Daoy (cell line): ENCODE results near the gene POLR3C. TPM values are rescaled to one million over a fixed set of nuclear protein-coding genes. Genes with fewer than 3 reads are reported as not detected.
A peak's percentile ranks its signal among the peaks of the same experiment; 100 is the strongest.

Experiments
- DNase-seq: peaks from one replicate; pipeline ENCODE4 v3.0.0-alpha.2; 2015; ENCODE audit warnings: low read depth
- total RNA-seq: library from RNA; depleted of rRNA; stranded (reverse); fragments of >200 nt; shearing (Covaris generic); gene quantifications from 2 replicates; pipeline ENCODE4 v1.2.3, GENCODE V29; 2014

The POLR3C gene
- total RNA-seq, 1 experiment from 2014 or later = 69.7 TPM

DNA sequence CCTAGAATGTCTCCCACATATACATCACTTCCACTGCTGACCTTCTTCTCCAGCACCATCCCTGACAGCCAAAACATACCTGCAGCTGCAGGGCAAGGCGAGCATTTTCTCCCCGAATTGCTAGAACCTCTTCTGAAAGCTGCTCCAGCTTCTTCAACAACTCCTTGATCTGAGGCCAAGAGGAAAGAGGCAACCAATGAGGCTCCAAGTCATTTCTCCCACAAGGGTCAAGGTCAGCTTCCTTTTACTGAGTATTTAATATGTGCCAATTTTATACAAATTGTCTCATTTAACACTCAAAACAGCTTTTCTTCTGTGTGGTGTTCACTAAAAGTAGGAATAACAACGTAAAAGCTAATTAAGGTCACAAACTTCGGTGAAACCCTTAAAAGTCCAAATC is 44.2 kb downstream of the POLR3C start:
- no peak for DNase-seq

- DNase-seq = no peak
These were observed 48.3 kb downstream of the POLR3C start for GRCh38 chr1:145871994-145872924.

DNA sequence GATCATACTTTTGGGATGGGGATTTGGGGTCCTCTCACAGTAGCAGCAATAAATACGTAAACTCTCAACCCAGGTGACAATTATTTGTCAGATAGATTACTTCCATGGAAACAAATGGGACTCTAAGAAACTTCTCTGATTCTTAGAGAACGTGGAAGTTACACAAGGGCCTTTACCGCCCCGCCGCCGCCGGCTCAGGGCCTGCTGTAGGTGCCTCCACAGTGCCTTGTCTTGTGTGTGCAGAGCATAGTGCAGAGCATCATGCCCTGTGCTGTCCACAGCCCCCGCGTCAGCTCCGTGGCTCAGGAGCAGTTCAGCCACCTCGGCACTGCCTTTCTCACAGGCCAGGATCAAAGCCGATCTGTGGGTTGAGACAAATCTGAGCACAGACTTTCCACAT is 50.6 kb downstream of the POLR3C start:
- DNase-seq = no peak

DNA sequence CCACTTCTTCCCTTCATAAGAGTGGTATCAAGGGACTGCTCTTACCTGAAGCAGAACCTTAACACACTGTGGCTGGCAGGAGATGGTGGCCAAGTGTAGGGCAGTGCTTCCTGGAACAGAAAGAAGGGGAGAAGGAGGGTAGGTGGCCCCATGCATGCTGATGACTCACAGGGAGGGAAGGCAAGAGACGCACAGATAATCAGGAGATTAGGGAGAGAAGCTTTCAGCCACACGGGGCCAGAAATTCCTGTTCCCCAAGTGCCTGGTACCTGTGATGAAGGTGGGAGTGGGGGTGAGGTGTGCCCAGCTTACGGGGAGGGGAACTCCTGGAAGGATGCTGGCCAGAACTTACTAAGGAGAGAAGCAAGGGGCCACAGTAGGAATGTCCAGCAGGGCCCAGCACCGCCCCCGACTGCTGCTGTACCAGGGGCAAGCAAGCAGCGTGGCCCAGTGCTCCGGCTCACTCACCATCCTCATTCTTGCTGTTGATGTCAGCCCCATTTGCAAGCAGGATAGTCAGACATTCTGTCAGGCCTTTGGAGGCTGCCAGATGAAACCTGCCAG is 54.0 kb downstream of the POLR3C start:
- peak; percentile 27 for DNase-seq

DNA sequence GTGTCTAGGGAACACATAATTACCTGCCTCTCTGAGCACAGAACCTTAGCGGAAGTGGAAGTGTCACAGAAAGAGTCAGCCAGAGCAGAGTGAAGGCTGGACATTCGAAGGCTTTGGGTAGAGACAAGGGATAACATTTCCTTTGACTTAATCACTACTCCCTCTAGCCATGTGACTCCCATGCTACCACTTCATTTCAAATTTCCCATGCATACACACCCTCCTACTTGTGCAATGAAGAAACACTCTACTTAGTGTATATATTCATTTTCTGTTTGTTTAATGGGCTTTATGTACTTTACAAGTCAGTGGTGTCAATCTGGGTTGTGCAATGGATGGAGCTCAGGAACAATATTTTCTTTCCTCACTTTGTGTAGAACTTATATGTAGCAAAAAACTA is 54.7 kb downstream of the POLR3C start:
- DNase-seq = no peak

DNA sequence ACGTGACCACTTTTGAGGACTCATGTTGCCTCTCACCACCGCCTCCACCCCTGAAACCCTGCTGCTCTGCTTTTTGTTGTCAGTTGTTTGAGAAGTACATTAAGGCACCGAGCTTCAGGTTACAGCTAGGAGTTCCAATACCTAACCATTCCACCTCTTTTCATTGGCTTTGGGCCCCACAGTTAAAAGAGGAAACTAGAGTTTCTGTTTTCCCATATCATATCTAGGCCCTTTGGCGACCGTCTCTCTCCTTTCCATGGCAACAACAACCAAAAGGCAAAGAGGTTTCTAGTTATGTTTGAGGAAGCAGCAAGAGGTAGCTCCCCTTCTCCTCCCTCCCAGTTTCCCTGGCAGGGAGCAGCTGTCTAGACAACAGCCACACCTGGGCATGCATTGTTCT is 55.8 kb downstream of the POLR3C start:
- DNase-seq = no peak

- DNase-seq = no peak
These were observed 60.7 kb downstream of the POLR3C start for GRCh38 chr1:145884675-145885074.

- DNase-seq = peak; percentile 81
These were observed 61.8 kb downstream of the POLR3C start, which contains the start of gene ANKRD35 for GRCh38 chr1:145885738-145886287. Gene ANKRD35, minus strand, starts transcription at chr1:145885866. Its CDS starts 108 bp downstream, at chr1:145885758.

DNA sequence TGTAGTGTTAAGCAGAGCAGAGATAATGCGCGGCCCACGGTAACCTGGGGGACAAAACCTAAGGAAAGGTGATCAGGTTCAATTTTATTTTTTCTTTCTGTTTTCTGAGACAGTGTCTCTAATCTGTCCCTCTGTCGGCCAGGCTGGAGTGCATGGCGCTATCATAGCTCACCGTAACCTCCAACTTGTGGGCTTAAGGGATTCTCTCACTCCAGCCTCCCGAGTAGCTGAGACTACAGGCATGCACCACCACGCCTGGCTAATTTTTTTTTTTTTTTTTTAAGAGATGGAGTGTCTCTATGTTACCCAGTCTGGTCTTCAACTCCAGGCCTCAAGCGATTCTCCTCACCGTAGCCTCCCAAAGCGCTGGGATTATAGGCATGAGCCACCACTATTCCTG is 62.4 kb downstream of the POLR3C start:
- DNase-seq = no peak

DNA sequence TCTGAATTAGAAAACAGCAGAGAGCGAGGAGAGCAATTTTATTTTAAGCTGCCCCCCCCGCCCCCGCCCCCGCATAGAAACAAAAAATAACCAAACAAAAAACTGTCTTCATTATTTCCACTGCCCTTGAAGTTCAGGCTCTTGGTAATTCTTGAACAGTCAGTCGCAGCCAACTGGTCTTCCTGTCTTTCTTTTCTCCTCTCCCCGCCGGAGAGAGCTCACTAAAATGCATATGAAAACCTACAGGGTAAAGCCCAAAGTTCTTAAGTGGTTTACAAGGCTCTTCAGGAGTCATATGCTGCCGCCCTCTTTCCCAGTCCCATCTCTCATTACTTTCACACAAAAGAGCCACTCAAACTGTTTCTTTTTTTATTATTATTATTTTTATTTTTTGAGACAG is 62.8 kb downstream of the POLR3C start:
- no peak for DNase-seq

DNA sequence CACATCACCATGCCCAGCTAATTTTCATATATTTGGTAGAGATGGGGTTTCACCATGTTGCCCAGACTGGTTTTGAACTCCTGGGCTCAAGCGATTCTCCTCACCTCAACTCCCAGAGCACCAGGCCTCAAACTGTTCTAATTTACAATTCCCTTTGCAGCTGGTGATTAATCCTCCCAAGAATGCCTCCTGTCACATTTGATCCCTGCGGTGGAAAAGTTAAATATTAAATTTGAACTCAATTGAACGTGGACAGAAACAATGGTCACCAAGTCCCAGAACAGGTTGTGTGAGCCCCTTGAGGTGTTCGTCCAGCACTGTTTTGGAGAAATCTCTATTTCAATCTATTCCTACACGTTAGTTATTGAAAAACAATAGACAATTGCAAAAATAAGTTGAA is 63.6 kb downstream of the POLR3C start:
- DNase-seq = no peak

DNA sequence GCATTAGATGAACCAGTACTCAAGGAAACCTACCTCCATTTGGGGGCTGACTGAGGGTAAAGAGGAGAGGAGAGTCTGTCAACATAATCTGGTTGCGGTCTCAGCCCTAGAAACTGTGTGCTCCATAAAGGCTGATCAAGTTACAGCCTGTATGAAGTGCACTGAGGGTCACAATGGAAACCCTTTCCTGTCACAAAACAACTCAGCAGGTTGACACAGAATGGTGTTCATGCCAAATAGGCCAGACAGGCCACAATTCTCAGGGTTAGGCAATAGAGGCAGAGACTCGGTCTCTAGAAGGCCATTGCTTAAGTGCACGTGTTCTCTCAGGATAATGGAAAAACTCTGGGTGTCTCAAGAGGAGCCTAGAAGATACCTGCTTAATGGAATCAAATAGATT is 65.7 kb downstream of the POLR3C start:
- DNase-seq = no peak

DNA sequence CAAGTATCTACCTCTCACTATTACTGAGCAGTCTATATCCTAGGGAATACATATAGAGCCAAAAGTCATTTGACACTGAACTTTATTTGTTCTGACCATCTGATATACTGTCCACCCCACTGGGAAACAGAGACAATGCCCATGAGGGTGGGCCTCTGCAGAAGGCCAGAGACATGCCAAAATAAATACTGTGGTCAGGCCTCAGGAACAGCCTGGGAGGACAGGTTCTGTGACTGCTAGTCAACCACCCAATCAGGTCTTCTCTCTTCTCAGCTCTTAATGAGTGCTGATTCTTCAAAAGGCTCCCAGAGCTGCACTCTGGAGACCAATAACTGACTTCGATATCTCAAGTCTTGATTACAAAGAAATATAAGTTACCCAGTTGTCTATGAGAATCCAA is 67.1 kb downstream of the POLR3C start:
- DNase-seq = peak; percentile 44

DNA sequence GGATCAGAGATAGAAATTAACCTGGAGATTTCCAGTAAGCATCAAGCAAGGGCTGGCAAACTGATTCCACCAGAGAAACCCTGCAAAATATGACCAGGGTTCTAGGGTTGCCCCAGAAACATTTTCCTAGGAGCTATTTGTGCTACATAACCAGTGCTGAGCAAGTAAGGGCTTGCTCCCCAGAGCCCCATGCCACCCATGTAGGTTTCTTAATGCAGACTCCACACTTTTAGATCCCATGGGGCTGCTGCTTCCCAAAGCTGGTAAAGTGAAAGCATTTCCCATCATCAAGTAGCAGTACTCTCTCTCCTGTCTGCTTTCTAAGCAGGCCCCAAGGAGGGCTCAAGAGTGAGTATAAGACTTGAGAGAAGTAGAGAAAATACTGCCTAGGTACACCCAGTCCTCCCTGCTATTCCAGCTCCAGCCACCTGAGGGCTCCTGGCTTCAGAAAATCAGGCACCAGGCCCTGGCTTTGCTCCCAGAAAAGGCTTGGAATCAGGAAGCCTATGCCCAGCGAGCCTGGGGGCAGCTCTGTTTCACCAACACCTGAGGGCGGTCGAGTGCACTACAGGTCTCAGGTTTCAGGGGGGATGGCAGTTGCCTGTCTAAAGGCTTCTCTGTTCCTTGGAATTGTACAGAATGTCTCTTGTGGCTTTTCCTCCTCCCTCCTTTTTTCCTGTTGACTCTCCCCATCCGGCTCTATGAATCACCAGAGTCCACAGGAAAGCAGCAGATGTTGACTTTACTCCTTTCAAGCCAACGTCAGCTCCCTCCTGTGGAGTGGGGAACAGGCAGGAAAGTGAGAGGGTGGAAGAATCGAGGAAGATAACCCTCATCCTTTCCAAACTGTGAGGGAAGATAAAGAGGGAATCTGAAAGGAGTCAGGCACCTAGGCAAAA is 67.8 kb downstream of the POLR3C start:
- peak; percentile 99 for DNase-seq

- peak; percentile 61 for DNase-seq
These were observed 68.6 kb downstream of the POLR3C start for GRCh38 chr1:145892486-145893087.

GRCh38 chr1:145893306-145894055 is 69.5 kb downstream of the POLR3C start:
- no peak for DNase-seq
